Liver (tissue), 9 donors: ENCODE measurements around the gene KIF24. TPM values are rescaled to one million over a fixed set of nuclear protein-coding genes. Genes with fewer than 3 reads are reported as not detected.

Source experiments
- DNase-seq: peaks from one replicate; pipeline ENCODE4 v3.0.0-alpha.2; 2017; ENCODE audit warnings: low spot score
- H3K27ac ChIP-seq, 2 donors: one replicate each; pipeline ENCODE4 v1.7.0; 2013; ENCODE audit warnings: inconsistent platforms in 2 of 2, low read length in 2 of 2, control low read depth in 1 of 2, low read depth in 1 of 2, mild to moderate bottlenecking in 1 of 2
- H3K27me3 ChIP-seq, 4 donors: one replicate each; pipeline versions ENCODE4 v1.6.1 to v1.7.0; 2013; ENCODE audit warnings: low read length in 3 of 4, inconsistent platforms in 1 of 4, mild to moderate bottlenecking in 1 of 4, moderate library complexity in 1 of 4; ENCODE audit not compliant: control insufficient read depth in 4 of 4, insufficient read depth in 4 of 4
- H3K36me3 ChIP-seq, 4 donors: one replicate each; pipeline versions ENCODE4 v1.6.1 to v1.7.0; 2013; ENCODE audit warnings: low read length in 3 of 4, mild to moderate bottlenecking in 3 of 4, low read depth in 1 of 4, moderate library complexity in 1 of 4; ENCODE audit not compliant: control insufficient read depth in 4 of 4, insufficient read depth in 3 of 4
- H3K4me1 ChIP-seq, 4 donors: one replicate each; pipeline versions ENCODE4 v1.6.1 to v1.7.0; 2013; ENCODE audit warnings: low read length in 3 of 4, mild to moderate bottlenecking in 3 of 4, moderate library complexity in 1 of 4; ENCODE audit not compliant: control insufficient read depth in 4 of 4, insufficient read depth in 4 of 4
- H3K4me3 ChIP-seq, 3 donors: one replicate each; pipeline versions ENCODE4 v1.6.1 to v1.7.0; 2013; ENCODE audit warnings: low read length in 3 of 3, control low read depth in 1 of 3, low read depth in 1 of 3, mild to moderate bottlenecking in 1 of 3
- H3K9ac ChIP-seq, 2 donors: one replicate each; pipeline ENCODE4 v1.7.0; 2013; ENCODE audit warnings: low read length in 2 of 2, mild to moderate bottlenecking in 2 of 2, moderate library complexity in 2 of 2, control low read depth in 1 of 2, low read depth in 1 of 2
- H3K9me3 ChIP-seq, 4 donors: one replicate each; pipeline versions ENCODE4 v1.6.1 to v1.7.0; 2013; ENCODE audit warnings: low read length in 3 of 4; ENCODE audit not compliant: control insufficient read depth in 4 of 4
- CTCF ChIP-seq: fragments of 150-350 bp; IDR thresholded peaks from 2 replicates; pipeline ENCODE4 v1.5.1; 2017; ENCODE audit warnings: improper control_type of control experiment, low read depth, low read length; ENCODE audit not compliant: missing input control
- EGR1 ChIP-seq, 2 donors: IDR thresholded peaks; 2 replicates each; pipeline ENCODE4 v1.6.1; 2016 to 2018; ENCODE audit warnings: antibody characterized with exemption in 2 of 2, low read depth in 2 of 2
- FOXA1 ChIP-seq: IDR thresholded peaks from 2 replicates; pipeline ENCODE4 v1.6.1; 2016; ENCODE audit warnings: antibody characterized with exemption
- FOXA2 ChIP-seq: IDR thresholded peaks from 2 replicates; pipeline ENCODE4 v1.6.1; 2016; ENCODE audit warnings: antibody characterized with exemption
- GABPA ChIP-seq, 2 donors: IDR thresholded peaks in 1 of 2; conservative IDR thresholded peaks in 1 of 2; 2 replicates each; pipeline ENCODE4 v1.6.1; 2016; ENCODE audit warnings: antibody characterized with exemption in 2 of 2, mild to moderate bottlenecking in 1 of 2, moderate library complexity in 1 of 2
- HNF4A ChIP-seq, 2 donors: conservative IDR thresholded peaks; 2 replicates each; pipeline ENCODE4 v1.6.1; 2016; ENCODE audit warnings: antibody characterized with exemption in 2 of 2, mild to moderate bottlenecking in 2 of 2
- HNF4G ChIP-seq: IDR thresholded peaks from 2 replicates; pipeline ENCODE4 v1.6.1; 2016; ENCODE audit warnings: antibody characterized with exemption
- JUND ChIP-seq, 2 donors: IDR thresholded peaks; 2 replicates each; pipeline ENCODE4 v1.6.1; 2016; ENCODE audit warnings: antibody characterized with exemption in 2 of 2
- MAX ChIP-seq: IDR thresholded peaks from 2 replicates; pipeline ENCODE4 v1.6.1; 2016; ENCODE audit warnings: antibody characterized with exemption
- NR2F2 ChIP-seq: IDR thresholded peaks from 2 replicates; pipeline ENCODE4 v1.6.1; 2016; ENCODE audit warnings: antibody characterized with exemption
- RAD21 ChIP-seq, 2 donors: IDR thresholded peaks; 2 replicates each; pipeline ENCODE4 v1.6.1; 2016; ENCODE audit warnings: antibody characterized with exemption in 2 of 2, mild to moderate bottlenecking in 2 of 2
- REST ChIP-seq: IDR thresholded peaks from 2 replicates; pipeline ENCODE4 v1.6.1; 2016; ENCODE audit warnings: antibody characterized with exemption, mild to moderate bottlenecking
- RXRA ChIP-seq, 2 donors: IDR thresholded peaks; 2 replicates each; pipeline ENCODE4 v1.6.1; 2017 to 2018; ENCODE audit warnings: antibody characterized with exemption in 2 of 2, mild to moderate bottlenecking in 1 of 2
- SP1 ChIP-seq: IDR thresholded peaks from 2 replicates; pipeline ENCODE4 v1.6.1; 2018; ENCODE audit warnings: antibody characterized with exemption, mild to moderate bottlenecking
- TAF1 ChIP-seq: conservative IDR thresholded peaks from 2 replicates; pipeline ENCODE4 v1.6.1; 2016; ENCODE audit warnings: antibody characterized with exemption, mild to moderate bottlenecking
- YY1 ChIP-seq: IDR thresholded peaks from 2 replicates; pipeline ENCODE4 v1.6.1; 2016; ENCODE audit warnings: antibody characterized with exemption, mild to moderate bottlenecking
- ZBTB33 ChIP-seq: IDR thresholded peaks from 2 replicates; pipeline ENCODE4 v1.6.1; 2016; ENCODE audit warnings: antibody characterized with exemption
- WGBS: extraction: QIAGEN DNeasy Blood & Tissue Kit; methylation state at CpG from one replicate; pipeline ENCODE4 v1.1.7; 2013; 5-methylcytosine and 5-hydroxymethylcytosine counted together
- polyA plus RNA-seq, 2 donors: library from polyadenylated mRNA; stranded (reverse) in 1 of 2; unstranded in 1 of 2; fragments of 200-250 nt in 1 of 2; fragments of >200 nt in 1 of 2; fragmentation: Nextera tagmentation in 1 of 2; extraction: Ambion mirVana in 1 of 2; gene quantifications; one replicate each; pipeline versions ENCODE4 v1.2.1 to v1.2.3, GENCODE V29; 2013 to 2015
- total RNA-seq, 2 donors: library from RNA; depleted of rRNA; stranded (reverse); fragments of >200 nt; gene quantifications; one replicate each; pipeline ENCODE4 v1.2.3, GENCODE V29; 2014
- TF ChIP-seq, protein P1 (sequence below): IDR thresholded peaks from 2 replicates; pipeline ENCODE4 v1.6.1; 2016; ENCODE audit warnings: antibody characterized with exemption
- donor health status: healthy.
- donor health status: healthy.
- donor health status: healthy.
- donor health status: healthy.
- donor health status: healthy.

Gene KIF24
- total and polyA plus RNA-seq, 4 donors: 0.13 to 4.1 (median 0.20) TPM

- no peaks in the 10 kb centered on the region for H3K27me3 ChIP-seq
- peaks cover 3 to 11% (median 7%) of the 10 kb centered on the region in 4 donors for H3K36me3 ChIP-seq
- H3K27ac ChIP-seq: peak overlapping the region; percentile 22 to 30
- no peak overlapping the region for H3K4me3 ChIP-seq
- no peak overlapping the region for H3K9ac ChIP-seq
- H3K4me1 ChIP-seq: peaks cover 9 to 50% (median 38%) of the 10 kb centered on the region in 4 donors
- DNase-seq: no peak
- WGBS: 70% methylated on average over 23 of the region's 23 CpGs
- no peaks in the 10 kb centered on the region for H3K9me3 ChIP-seq
- no peak for TF ChIP-seq TAF1
- peak; percentile 35 for TF ChIP-seq YY1
- TF ChIP-seq REST: no peak
- no peak for TF ChIP-seq NR2F2
- TF ChIP-seq HNF4A (conservative IDR thresholded peaks at IDR 0.05): peak; percentile 32 to 55
- no peak for TF ChIP-seq CTCF
- peak; percentile 51 to 60 for TF ChIP-seq RXRA (IDR thresholded peaks at IDR 0.05)
- no peak for TF ChIP-seq GABPA (IDR thresholded peaks at IDR 0.05 in 1 of 2, conservative IDR thresholded peaks at IDR 0.05 in 1 of 2)
- TF ChIP-seq FOXA2: no peak
- peak; percentile 45 for TF ChIP-seq SP1
- no peak for TF ChIP-seq FOXA1
- TF ChIP-seq, protein P1, sequence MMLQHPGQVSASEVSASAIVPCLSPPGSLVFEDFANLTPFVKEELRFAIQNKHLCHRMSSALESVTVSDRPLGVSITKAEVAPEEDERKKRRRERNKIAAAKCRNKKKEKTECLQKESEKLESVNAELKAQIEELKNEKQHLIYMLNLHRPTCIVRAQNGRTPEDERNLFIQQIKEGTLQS: no peak
- TF ChIP-seq EGR1 (IDR thresholded peaks at IDR 0.05; ENCODE audit: low read depth in 2 of 2): peak in 1 of 2 donors; percentile 29
- peak in 1 of 2 donors; percentile 22 for TF ChIP-seq RAD21 (IDR thresholded peaks at IDR 0.05)
- no peak for TF ChIP-seq ZBTB33
- no peak for TF ChIP-seq MAX
- TF ChIP-seq HNF4G: peak; percentile 18
- no peak for TF ChIP-seq JUND (IDR thresholded peaks at IDR 0.05)
Measured at GRCh38 chr9:34370335-34370969, 41.4 kb upstream of the KIF24 start.
